ENCODE results near the gene PRDM11.

Gene PRDM11

DNA sequence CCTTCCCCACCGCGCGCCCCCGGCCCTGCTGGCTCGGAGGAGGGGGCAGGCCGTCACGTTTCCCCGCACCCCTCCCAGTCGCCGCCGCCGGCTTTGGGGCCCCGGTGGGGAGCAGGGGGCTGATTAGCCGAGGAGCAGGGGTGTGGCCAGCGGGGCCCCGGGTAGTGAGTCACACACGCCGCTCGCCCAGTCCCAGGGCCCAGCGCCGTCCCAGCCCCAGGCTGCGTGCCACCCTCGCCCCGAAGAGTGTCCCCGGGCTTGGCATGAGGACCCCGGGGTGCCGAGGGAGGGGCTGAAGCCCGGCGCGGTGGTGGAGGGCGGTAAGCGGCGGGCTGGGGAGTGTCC, 34.4 kb downstream of the PRDM11 start:
- Histone ChIP-seq H3K27me3 (ENCODE audit: insufficient read depth, low read length) (no peaks in the 10 kb centered on the region), H3K36me3 (ENCODE audit: insufficient read depth, low read length) (peaks cover 6% of the 10 kb centered on the region; the same call in 1 of the 2 replicates), H3K27ac (ENCODE audit: low read depth, low read length, poor library complexity, severe bottlenecking) (no peak overlapping the region), H4K20me1 (ENCODE audit: insufficient read depth, low read length) (no peaks in the 10 kb centered on the region), H3K79me2 (ENCODE audit: insufficient read depth, low read length) (no peaks in the 10 kb centered on the region), H3K4me1 (ENCODE audit: insufficient read depth, low read length, severe bottlenecking) (no peaks in the 10 kb centered on the region), H2AFZ (ENCODE audit: low read length) (no peak overlapping the region), H3K4me3 (ENCODE audit: low read depth, low read length, poor library complexity, severe bottlenecking) (no peak overlapping the region), H3F3A (ENCODE audit: insufficient read depth, low read length) (no peaks in the 10 kb centered on the region), H3K9ac (ENCODE audit: low read length) (no peak overlapping the region), H3K9me3 (ENCODE audit: low read length) (no peaks in the 10 kb centered on the region), H3K4me2 (ENCODE audit: low read length) (no peak overlapping the region), H3K9me2 (ENCODE audit: low read depth, low read length) (no peaks in the 10 kb centered on the region)
- TF ChIP-seq, protein P1, sequence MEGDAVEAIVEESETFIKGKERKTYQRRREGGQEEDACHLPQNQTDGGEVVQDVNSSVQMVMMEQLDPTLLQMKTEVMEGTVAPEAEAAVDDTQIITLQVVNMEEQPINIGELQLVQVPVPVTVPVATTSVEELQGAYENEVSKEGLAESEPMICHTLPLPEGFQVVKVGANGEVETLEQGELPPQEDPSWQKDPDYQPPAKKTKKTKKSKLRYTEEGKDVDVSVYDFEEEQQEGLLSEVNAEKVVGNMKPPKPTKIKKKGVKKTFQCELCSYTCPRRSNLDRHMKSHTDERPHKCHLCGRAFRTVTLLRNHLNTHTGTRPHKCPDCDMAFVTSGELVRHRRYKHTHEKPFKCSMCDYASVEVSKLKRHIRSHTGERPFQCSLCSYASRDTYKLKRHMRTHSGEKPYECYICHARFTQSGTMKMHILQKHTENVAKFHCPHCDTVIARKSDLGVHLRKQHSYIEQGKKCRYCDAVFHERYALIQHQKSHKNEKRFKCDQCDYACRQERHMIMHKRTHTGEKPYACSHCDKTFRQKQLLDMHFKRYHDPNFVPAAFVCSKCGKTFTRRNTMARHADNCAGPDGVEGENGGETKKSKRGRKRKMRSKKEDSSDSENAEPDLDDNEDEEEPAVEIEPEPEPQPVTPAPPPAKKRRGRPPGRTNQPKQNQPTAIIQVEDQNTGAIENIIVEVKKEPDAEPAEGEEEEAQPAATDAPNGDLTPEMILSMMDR (IDR thresholded peaks at IDR 0.05; ENCODE audit: low read length), result no peak
- no peak for TF ChIP-seq EZH2 (IDR thresholded peaks at IDR 0.05; ENCODE audit: borderline replicate concordance, low read length)

DNA sequence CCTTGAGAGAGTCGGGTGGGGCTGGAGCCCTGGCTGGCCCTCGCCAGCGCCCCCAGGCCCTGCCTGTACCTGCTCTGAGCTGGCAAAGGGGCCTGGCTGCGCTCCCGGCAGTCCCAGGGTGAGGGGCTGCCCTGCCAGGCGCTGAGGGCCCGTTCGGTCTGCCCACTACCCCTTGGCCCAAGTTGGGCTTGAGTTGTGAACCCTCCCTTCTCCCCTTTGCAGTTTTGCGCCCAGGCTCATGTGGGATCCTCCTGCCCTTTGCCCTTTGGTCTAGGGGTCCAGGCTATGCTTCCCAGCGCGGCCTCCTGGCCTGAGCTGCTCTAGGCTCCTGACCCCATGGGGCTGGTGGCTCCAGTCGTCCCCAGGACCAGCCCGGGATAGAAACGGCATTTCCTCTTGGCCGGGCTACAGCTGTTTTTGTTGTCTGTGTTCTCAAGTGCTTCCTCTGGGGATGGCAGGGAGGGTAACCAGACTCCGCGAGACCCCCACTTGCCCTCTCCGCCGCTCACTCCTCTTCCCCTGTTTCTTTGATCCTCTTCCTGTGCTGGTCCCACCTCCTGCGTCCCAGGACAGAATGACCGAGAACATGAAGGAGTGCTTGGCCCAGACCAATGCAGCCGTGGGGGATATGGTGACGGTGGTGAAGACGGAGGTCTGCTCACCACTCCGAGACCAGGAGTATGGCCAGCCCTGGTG, 34.9 kb downstream of the PRDM11 start:
- H3K79me2 ChIP-seq (ENCODE audit: insufficient read depth, low read length), result no peaks in the 10 kb centered on the region
- H3F3A ChIP-seq (ENCODE audit: insufficient read depth, low read length), result no peaks in the 10 kb centered on the region
- no peak overlapping the region for H2AFZ ChIP-seq (ENCODE audit: low read length)
- no peak overlapping the region for H3K4me2 ChIP-seq (ENCODE audit: low read length)
- peaks cover 6% of the 10 kb centered on the region; the same call in 1 of the 2 replicates for H3K36me3 ChIP-seq (ENCODE audit: insufficient read depth, low read length)
- H3K9me2 ChIP-seq (ENCODE audit: low read depth, low read length), result no peaks in the 10 kb centered on the region
- no peaks in the 10 kb centered on the region for H3K4me1 ChIP-seq (ENCODE audit: insufficient read depth, low read length, severe bottlenecking)
- H3K9me3 ChIP-seq (ENCODE audit: low read length), result no peaks in the 10 kb centered on the region
- H3K4me3 ChIP-seq (ENCODE audit: low read depth, low read length, poor library complexity, severe bottlenecking), result no peak overlapping the region
- no peak overlapping the region for H3K9ac ChIP-seq (ENCODE audit: low read length)
- TF ChIP-seq, protein P1 (IDR thresholded peaks at IDR 0.05; ENCODE audit: low read length), result no peak
- no peak for TF ChIP-seq EZH2 (IDR thresholded peaks at IDR 0.05; ENCODE audit: borderline replicate concordance, low read length)
- H3K27me3 ChIP-seq (ENCODE audit: insufficient read depth, low read length), result no peaks in the 10 kb centered on the region
- H3K27ac ChIP-seq (ENCODE audit: low read depth, low read length, poor library complexity, severe bottlenecking), result no peak overlapping the region
- H4K20me1 ChIP-seq (ENCODE audit: insufficient read depth, low read length), result no peaks in the 10 kb centered on the region

DNA sequence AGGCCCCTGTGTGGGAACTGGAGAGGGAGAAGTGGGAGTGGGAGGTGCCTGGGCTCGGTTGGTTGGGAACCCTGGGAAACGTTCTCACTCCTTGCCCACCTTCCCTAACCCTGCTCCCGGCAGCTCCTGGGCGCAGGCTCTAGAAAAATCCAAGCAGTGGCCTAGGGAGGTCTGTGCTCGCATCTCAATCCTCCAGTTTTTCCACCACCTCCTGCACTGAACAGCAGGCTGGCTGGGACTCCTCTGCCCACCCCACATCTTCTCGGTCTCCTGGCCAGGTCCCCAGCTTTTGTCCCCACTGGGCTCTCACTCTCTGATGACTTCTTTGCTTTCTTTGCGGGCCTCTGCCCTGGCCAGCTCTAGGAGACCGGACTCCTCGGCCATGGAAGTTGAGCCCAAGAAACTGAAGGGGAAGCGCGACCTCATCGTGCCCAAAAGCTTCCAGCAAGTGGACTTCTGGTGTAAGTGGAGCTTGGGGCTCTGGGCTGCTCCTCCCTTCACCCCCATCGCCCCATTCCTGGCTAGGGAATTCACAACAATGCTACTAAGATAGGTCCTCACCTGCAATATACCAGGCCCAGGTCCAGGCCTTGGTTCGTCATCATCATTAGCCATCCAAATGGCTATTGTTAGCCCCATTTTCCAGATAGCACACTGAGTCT, 35.6 kb downstream of the PRDM11 start:
- Histone ChIP-seq H4K20me1 (ENCODE audit: insufficient read depth, low read length) (no peaks in the 10 kb centered on the region), H3K36me3 (ENCODE audit: insufficient read depth, low read length) (peaks cover 6% of the 10 kb centered on the region; the same call in 1 of the 2 replicates), H3K27me3 (ENCODE audit: insufficient read depth, low read length) (no peaks in the 10 kb centered on the region), H3K79me2 (ENCODE audit: insufficient read depth, low read length) (no peaks in the 10 kb centered on the region), H3K9me3 (ENCODE audit: low read length) (no peaks in the 10 kb centered on the region), H3K27ac (ENCODE audit: low read depth, low read length, poor library complexity, severe bottlenecking) (no peak overlapping the region), H2AFZ (ENCODE audit: low read length) (no peak overlapping the region), H3K9ac (ENCODE audit: low read length) (no peak overlapping the region), H3K4me2 (ENCODE audit: low read length) (no peak overlapping the region), H3K4me1 (ENCODE audit: insufficient read depth, low read length, severe bottlenecking) (no peaks in the 10 kb centered on the region), H3F3A (ENCODE audit: insufficient read depth, low read length) (no peaks in the 10 kb centered on the region), H3K9me2 (ENCODE audit: low read depth, low read length) (no peaks in the 10 kb centered on the region), H3K4me3 (ENCODE audit: low read depth, low read length, poor library complexity, severe bottlenecking) (no peak overlapping the region)
- no peak for TF ChIP-seq EZH2 (IDR thresholded peaks at IDR 0.05; ENCODE audit: borderline replicate concordance, low read length)
- TF ChIP-seq, protein P1 (IDR thresholded peaks at IDR 0.05; ENCODE audit: low read length), result no peak

Measured in OCI-LY1 (cell line).